Osteocyte (in vitro differentiated cells): ENCODE measurements around the gene ALDH3A1. TPM values are rescaled to one million over a fixed set of nuclear protein-coding genes. Genes with fewer than 3 reads are reported as not detected.

ENCODE experiments used
- DNase-seq: peaks from one replicate; pipeline ENCODE4 v3.0.0; 2021; ENCODE audit warnings: mixed read lengths; ENCODE audit not compliant: unreplicated experiment; ENCODE audit errors: extremely low spot score
- H3K27ac Mint-ChIP-seq: one replicate; pipeline ENCODE4 v1.8.0; 2021; ENCODE audit warnings: mild to moderate bottlenecking, mixed read lengths; ENCODE audit not compliant: unreplicated experiment
- H3K27me3 Mint-ChIP-seq: one replicate; pipeline ENCODE4 v1.8.0; 2021; ENCODE audit warnings: mixed read lengths; ENCODE audit not compliant: unreplicated experiment
- H3K36me3 Mint-ChIP-seq: one replicate; pipeline ENCODE4 v1.8.0; 2021; ENCODE audit warnings: mixed read lengths; ENCODE audit not compliant: unreplicated experiment
- H3K4me1 Mint-ChIP-seq: one replicate; pipeline ENCODE4 v1.8.0; 2021; ENCODE audit warnings: mixed read lengths; ENCODE audit not compliant: unreplicated experiment
- H3K4me3 Mint-ChIP-seq: one replicate; pipeline ENCODE4 v1.8.0; 2021; ENCODE audit warnings: mild to moderate bottlenecking, moderate library complexity, mixed read lengths; ENCODE audit not compliant: unreplicated experiment
- H3K9me3 Mint-ChIP-seq: one replicate; pipeline ENCODE4 v1.8.0; 2021; ENCODE audit warnings: mixed read lengths; ENCODE audit not compliant: unreplicated experiment
- CTCF ChIP-seq: fragments of 200-600 bp; sonication (generic); IDR thresholded peaks from 2 replicates; pipeline ENCODE4 v1.5.0; 2021; ENCODE audit warnings: antibody characterized with exemption, mild to moderate bottlenecking, moderate library complexity
- total RNA-seq: library from RNA; stranded (reverse); gene quantifications from 2 replicates; pipeline ENCODE4 v1.2.1, GENCODE V29; 2021

Gene ALDH3A1
- total RNA-seq, 1 donor from 2014 or later, result 1.6 TPM

GRCh38 chr17:19703106-19703827 lies 44.8 kb downstream of the ALDH3A1 start:
- DNase-seq, result peak; percentile 64
- no peak overlapping the region for H3K4me3 Mint-ChIP-seq
- no peak for TF ChIP-seq CTCF
- H3K27me3 Mint-ChIP-seq, result no peaks in the 10 kb centered on the region
- H3K4me1 Mint-ChIP-seq, result peaks cover 7% of the 10 kb centered on the region
- no peaks in the 10 kb centered on the region for H3K36me3 Mint-ChIP-seq
- no peaks in the 10 kb centered on the region for H3K9me3 Mint-ChIP-seq
- no peak overlapping the region for H3K27ac Mint-ChIP-seq

DNA sequence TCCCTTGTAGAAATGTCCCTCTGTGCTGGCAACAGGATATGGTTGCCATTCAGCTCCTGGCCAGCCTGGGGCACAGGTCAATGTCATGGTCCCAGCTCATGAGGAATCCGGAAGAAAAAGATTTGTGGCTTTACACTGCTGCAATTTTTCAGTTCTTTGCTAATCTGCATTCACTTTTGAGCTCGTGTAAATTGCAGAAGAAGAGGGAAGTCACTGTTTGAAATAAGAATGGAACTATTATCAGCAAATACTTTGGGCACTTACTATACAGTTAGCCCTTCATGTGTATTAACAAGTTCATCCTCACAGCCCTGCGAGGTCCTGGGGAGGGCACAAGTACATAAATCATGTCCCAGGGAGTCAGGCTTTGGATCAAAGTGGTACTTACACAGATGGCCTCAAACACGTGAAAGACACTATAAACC lies 45.9 kb downstream of the ALDH3A1 start:
- H3K27me3 Mint-ChIP-seq, result no peaks in the 10 kb centered on the region
- DNase-seq, result peak; percentile 46
- no peak overlapping the region for H3K27ac Mint-ChIP-seq
- no peaks in the 10 kb centered on the region for H3K9me3 Mint-ChIP-seq
- H3K4me3 Mint-ChIP-seq, result no peak overlapping the region
- H3K36me3 Mint-ChIP-seq, result no peaks in the 10 kb centered on the region
- no peak for TF ChIP-seq CTCF
- H3K4me1 Mint-ChIP-seq, result peaks cover 7% of the 10 kb centered on the region

Other genes with a start within 250 kb of the ALDH3A1 start
- gene SLC47A1, start 214.4 kb downstream of the ALDH3A1 start, total RNA-seq, result 2.4 and 2.7 TPM in 2 replicates
- gene ALDH3A2, start 99.5 kb downstream of the ALDH3A1 start, total RNA-seq, result 87.5 and 97.1 TPM in 2 replicates
- gene SLC47A2, start 31.7 kb downstream of the ALDH3A1 start, total RNA-seq, result 0.16 and 0.24 TPM in 2 replicates
- gene ULK2, start 119.6 kb upstream of the ALDH3A1 start, total RNA-seq, result 32.6 and 33.3 TPM in 2 replicates
- gene AKAP10, start 229.5 kb upstream of the ALDH3A1 start, total RNA-seq, result 30.2 and 34.4 TPM in 2 replicates